GM12891 (cell line): ENCODE data around the gene UGGT1.

Experiments
- POLR2A ChIP-seq: IDR thresholded peaks from 2 replicates; pipeline ENCODE4 v1.6.1; 2011; ENCODE audit warnings: low read depth, low read length, control low read depth
- POLR2AphosphoS5 ChIP-seq: IDR thresholded peaks from 2 replicates; pipeline ENCODE4 v1.6.1; 2011; ENCODE audit warnings: low read depth, low read length, control low read depth
- TAF1 ChIP-seq: IDR thresholded peaks from 2 replicates; pipeline ENCODE4 v1.6.1; 2011; ENCODE audit warnings: low read depth, low read length, control low read depth

GRCh38 chr2:128236491-128237035 lies 145.6 kb downstream of the UGGT1 start:
- TF ChIP-seq TAF1 (no peak), POLR2AphosphoS5 (no peak), POLR2A (no peak)
